Measurements from ENCODE around the gene HMGA1. TPM values are rescaled to one million over a fixed set of nuclear protein-coding genes. Genes with fewer than 3 reads are reported as not detected.
A peak's percentile ranks its signal among the peaks of the same experiment; 100 is the strongest.

The HMGA1 gene
- total and polyA plus RNA-seq, 2 of the 13 experiments (the other 11 are each of a cell fraction or from before 2014, with no cell fraction given), result 117 to 145 TPM

DNA sequence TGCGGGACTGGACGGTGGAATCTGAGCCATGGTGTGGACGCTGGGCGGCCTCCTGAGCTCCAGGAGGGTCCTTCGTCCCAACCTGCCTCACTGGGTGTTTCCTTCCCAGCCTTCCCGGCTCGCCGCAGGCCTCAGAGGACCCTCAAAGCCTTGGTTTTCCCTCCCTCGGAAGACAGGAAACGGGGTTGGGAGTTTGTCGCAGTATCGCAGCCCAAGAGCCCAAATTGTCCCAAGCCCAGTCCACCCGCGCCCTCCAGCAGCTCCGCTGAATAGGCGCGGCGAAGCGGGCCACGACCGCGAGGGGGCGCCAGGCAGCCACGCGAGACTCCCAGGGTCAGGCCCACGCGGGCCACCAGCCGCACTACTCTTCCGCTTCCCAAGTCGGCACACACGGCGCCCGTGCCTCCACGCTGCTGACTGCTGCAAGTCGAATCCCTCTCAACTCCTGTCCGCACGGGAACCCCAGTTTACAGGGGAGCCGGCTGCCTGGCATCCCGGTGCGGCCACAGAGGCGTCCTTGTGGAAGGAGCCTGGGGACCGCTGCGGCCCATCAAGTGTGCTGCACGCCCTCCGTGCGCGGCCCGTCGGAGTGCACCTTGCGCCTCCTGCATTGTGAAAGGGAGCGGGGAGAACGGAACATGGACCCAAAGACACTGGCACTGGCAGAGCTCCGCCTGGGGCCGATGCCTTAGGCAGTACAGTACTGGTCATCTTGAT lies 40.4 kb upstream of the HMGA1 start (continued):
- TF ChIP-seq ZNF562 (CRISPR knock-in tag; IDR thresholded peaks at IDR 0.05; ENCODE audit: borderline replicate concordance) (no peak), JUND (CRISPR knock-in tag; IDR thresholded peaks at IDR 0.05) (no peak), ZNF737 (CRISPR knock-in tag; IDR thresholded peaks at IDR 0.05; ENCODE audit: borderline replicate concordance) (0 out of 2 replicates have a peak, but pooled peaks have one; percentile 28), REXO4 (CRISPR knock-in tag; IDR thresholded peaks at IDR 0.05; ENCODE audit: borderline replicate concordance) (no peak), ZNF468 (CRISPR knock-in tag; IDR thresholded peaks at IDR 0.05) (0 out of 2 replicates have a peak, but pooled peaks have one; percentile 27), MAFG (CRISPR knock-in tag; IDR thresholded peaks at IDR 0.05) (no peak), KDM2A (CRISPR knock-in tag; IDR thresholded peaks at IDR 0.05; ENCODE audit: borderline replicate concordance, low read depth) (peak; percentile 95), GATAD2A (CRISPR knock-in tag; IDR thresholded peaks at IDR 0.05) (peak; percentile 92), ZNF460 (CRISPR knock-in tag; IDR thresholded peaks at IDR 0.05; ENCODE audit: borderline replicate concordance) (no peak), SRSF9 (IDR thresholded peaks at IDR 0.05; ENCODE audit: borderline replicate concordance, insufficient read depth, low read depth, low read length, poor library complexity, severe bottlenecking) (no peak), NR3C1 (CRISPR knock-in tag; IDR thresholded peaks at IDR 0.05) (no peak)
- TF ChIP-seq, protein P1, sequence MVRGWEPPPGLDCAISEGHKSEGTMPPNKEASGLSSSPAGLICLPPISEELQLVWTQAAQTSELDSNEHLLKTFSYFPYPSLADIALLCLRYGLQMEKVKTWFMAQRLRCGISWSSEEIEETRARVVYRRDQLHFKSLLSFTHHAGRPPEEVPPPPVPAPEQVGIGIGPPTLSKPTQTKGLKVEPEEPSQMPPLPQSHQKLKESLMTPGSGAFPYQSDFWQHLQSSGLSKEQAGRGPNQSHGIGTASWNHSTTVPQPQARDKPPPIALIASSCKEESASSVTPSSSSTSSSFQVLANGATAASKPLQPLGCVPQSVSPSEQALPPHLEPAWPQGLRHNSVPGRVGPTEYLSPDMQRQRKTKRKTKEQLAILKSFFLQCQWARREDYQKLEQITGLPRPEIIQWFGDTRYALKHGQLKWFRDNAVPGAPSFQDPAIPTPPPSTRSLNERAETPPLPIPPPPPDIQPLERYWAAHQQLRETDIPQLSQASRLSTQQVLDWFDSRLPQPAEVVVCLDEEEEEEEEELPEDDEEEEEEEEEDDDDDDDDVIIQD (CRISPR knock-in tag; IDR thresholded peaks at IDR 0.05; ENCODE audit: low read depth), result no peak
- TF ChIP-seq, protein P2, sequence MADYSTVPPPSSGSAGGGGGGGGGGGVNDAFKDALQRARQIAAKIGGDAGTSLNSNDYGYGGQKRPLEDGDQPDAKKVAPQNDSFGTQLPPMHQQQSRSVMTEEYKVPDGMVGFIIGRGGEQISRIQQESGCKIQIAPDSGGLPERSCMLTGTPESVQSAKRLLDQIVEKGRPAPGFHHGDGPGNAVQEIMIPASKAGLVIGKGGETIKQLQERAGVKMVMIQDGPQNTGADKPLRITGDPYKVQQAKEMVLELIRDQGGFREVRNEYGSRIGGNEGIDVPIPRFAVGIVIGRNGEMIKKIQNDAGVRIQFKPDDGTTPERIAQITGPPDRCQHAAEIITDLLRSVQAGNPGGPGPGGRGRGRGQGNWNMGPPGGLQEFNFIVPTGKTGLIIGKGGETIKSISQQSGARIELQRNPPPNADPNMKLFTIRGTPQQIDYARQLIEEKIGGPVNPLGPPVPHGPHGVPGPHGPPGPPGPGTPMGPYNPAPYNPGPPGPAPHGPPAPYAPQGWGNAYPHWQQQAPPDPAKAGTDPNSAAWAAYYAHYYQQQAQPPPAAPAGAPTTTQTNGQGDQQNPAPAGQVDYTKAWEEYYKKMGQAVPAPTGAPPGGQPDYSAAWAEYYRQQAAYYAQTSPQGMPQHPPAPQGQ (CRISPR knock-in tag; IDR thresholded peaks at IDR 0.05; ENCODE audit: borderline replicate concordance), result peak; percentile 66; the same call in 1 of the 2 replicates
- TF ChIP-seq, protein P3, sequence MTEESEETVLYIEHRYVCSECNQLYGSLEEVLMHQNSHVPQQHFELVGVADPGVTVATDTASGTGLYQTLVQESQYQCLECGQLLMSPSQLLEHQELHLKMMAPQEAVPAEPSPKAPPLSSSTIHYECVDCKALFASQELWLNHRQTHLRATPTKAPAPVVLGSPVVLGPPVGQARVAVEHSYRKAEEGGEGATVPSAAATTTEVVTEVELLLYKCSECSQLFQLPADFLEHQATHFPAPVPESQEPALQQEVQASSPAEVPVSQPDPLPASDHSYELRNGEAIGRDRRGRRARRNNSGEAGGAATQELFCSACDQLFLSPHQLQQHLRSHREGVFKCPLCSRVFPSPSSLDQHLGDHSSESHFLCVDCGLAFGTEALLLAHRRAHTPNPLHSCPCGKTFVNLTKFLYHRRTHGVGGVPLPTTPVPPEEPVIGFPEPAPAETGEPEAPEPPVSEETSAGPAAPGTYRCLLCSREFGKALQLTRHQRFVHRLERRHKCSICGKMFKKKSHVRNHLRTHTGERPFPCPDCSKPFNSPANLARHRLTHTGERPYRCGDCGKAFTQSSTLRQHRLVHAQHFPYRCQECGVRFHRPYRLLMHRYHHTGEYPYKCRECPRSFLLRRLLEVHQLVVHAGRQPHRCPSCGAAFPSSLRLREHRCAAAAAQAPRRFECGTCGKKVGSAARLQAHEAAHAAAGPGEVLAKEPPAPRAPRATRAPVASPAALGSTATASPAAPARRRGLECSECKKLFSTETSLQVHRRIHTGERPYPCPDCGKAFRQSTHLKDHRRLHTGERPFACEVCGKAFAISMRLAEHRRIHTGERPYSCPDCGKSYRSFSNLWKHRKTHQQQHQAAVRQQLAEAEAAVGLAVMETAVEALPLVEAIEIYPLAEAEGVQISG (CRISPR knock-in tag; IDR thresholded peaks at IDR 0.05), result no peak
- TF ChIP-seq, protein P4, sequence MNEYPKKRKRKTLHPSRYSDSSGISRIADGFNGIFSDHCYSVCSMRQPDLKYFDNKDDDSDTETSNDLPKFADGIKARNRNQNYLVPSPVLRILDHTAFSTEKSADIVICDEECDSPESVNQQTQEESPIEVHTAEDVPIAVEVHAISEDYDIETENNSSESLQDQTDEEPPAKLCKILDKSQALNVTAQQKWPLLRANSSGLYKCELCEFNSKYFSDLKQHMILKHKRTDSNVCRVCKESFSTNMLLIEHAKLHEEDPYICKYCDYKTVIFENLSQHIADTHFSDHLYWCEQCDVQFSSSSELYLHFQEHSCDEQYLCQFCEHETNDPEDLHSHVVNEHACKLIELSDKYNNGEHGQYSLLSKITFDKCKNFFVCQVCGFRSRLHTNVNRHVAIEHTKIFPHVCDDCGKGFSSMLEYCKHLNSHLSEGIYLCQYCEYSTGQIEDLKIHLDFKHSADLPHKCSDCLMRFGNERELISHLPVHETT (CRISPR knock-in tag; conservative IDR thresholded peaks at IDR 0.05), result no peak
- TF ChIP-seq, protein P5, sequence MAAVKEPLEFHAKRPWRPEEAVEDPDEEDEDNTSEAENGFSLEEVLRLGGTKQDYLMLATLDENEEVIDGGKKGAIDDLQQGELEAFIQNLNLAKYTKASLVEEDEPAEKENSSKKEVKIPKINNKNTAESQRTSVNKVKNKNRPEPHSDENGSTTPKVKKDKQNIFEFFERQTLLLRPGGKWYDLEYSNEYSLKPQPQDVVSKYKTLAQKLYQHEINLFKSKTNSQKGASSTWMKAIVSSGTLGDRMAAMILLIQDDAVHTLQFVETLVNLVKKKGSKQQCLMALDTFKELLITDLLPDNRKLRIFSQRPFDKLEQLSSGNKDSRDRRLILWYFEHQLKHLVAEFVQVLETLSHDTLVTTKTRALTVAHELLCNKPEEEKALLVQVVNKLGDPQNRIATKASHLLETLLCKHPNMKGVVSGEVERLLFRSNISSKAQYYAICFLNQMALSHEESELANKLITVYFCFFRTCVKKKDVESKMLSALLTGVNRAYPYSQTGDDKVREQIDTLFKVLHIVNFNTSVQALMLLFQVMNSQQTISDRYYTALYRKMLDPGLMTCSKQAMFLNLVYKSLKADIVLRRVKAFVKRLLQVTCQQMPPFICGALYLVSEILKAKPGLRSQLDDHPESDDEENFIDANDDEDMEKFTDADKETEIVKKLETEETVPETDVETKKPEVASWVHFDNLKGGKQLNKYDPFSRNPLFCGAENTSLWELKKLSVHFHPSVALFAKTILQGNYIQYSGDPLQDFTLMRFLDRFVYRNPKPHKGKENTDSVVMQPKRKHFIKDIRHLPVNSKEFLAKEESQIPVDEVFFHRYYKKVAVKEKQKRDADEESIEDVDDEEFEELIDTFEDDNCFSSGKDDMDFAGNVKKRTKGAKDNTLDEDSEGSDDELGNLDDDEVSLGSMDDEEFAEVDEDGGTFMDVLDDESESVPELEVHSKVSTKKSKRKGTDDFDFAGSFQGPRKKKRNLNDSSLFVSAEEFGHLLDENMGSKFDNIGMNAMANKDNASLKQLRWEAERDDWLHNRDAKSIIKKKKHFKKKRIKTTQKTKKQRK (IDR thresholded peaks at IDR 0.05; ENCODE audit: low read length), result no peak

Measured in HepG2 (cell line).